Stimulated activated CD4-positive, alpha-beta T cell treated with anti-CD3 and anti-CD28 coated beads, Interleukin-15, amount 100 ng/mL, for 24 hours (primary cell): ENCODE measurements around the gene SHISA6.
"Not testable (repeated sequence)": the region's sequence is repeated elsewhere in the genome, so short reads cannot be mapped to it uniquely, and the experiment has no call there.

ENCODE experiments used
- DNase-seq: peaks from one replicate; pipeline ENCODE4 v3.0.0-alpha.2; 2020

SHISA6 gene

DNA sequence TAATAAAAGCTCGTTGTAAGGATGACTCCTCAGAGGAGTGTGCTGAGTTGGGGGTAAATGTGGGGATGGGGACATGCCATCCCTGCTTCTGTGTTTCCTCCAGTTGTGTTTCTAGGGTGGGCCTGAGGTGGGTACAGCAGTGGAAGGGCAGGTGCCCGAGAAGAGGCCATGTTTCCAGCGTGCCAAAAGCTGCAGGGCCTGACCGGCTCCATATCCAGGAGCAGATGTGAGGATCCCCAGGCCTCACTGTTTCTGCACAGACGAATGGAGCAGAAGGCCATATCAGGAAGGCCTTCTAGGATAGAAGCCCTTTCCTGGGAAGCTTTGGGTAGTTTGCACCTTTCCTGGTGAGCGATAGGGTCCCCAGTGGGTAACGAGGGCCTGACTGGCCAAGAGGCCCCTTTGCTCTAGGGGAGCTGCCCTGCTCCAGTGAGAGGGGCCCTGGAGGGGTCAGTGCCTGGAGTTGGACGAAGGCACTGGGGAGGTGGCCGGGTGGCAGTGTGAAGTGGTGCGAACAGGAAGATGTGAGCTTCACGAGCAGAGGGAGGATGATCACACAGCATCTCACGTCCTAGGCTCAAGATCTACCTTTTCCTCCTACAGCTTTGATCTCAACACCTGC is 62.9 kb downstream of the SHISA6 start:
- DNase-seq: no peak

DNA sequence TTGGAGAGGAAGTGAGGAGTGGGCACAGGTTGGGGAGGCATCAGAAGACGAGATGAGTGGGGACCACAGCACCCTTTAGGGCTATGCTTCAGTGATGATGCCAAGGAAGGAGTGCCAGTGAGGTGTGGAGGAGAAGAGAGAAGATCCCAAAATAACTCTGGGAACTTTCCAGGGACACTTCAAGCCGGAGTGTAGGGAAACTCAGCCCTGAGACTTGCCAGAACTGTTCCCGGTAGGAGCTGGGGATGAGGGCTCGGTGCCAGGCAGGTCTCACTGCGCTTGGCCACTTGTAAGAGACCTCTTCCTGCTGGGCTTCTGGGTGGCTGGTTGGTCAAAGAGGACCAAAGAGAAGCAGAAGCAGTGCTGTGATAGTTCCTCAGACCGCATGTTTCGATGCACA is 63.6 kb downstream of the SHISA6 start:
- no peak for DNase-seq

DNA sequence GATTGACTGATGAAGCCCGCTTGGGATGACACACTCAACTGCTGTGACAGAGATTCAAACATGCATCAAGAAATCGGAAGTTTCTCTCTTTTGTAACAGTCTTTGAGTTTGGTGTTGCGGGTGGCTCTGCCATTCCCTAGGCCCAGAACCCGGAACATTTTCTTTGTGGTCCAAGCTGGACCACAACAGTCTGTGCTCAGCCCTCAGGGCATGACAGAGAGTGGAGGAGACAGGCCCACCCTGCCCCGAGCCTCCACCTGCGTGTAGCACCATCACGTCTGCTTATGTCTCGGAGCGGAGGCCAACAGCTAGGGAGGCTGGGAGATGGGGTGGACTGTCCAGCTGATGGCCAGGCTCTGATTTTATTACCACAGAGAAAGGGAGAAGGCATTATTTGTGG is 64.5 kb downstream of the SHISA6 start:
- no peak for DNase-seq

DNA sequence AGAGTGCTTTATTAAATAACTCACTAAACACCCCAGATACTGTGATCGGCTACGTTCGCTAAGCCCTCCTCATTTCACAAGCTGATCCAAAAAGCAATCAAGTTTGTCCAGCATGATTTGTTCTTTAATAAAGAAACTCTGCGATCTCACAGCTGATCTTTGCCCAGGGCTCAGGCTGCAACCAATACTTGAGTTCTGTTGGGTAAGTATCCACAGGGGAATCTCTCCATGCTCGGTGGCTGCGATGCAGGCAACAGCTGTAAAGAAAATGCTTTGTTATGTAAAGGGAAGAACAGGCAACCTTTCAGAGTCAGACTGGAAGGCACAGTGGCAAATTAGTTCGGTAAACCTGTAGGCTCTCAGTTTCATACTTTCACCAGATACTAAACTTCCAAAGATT is 67.5 kb downstream of the SHISA6 start:
- DNase-seq: no peak

DNA sequence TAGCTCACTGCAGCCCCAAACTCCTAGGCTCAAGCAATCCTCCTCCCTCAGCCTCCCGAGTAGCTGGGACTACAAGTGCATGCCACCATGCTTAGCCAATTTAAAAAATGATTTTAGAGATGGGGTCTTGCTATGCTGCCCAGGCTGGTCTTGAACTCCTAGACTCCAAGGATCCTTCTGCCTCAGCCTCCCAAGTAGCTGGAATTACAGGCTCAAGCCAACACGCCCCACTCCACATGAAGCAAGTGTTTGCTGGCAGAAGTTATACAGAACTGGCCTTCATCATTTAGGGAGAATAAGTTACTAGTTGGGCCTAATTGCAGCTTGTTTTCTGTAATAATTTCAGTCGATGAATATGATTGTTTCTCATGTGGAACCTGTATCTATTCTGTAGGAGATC is 68.0 kb downstream of the SHISA6 start:
- no peak for DNase-seq

DNA sequence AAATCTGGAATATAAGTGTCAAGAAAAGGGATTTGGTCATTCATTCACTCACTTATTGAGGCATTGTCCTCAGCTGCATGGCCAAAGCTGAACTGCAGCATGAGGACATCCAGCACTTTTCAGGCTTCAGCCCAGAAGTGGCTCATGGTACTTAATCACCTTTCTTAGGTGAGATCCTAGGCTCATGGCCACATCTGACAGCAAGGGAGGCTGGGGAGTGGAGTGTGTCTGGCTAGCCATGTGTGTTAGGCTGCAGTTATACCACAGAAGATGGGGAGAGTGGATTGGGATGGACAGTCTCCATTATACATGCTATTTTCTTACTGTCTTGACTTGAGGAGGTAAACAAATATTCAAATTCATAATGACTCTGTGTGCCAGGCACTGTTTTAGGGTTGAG is 68.8 kb downstream of the SHISA6 start:
- DNase-seq: no peak

DNA sequence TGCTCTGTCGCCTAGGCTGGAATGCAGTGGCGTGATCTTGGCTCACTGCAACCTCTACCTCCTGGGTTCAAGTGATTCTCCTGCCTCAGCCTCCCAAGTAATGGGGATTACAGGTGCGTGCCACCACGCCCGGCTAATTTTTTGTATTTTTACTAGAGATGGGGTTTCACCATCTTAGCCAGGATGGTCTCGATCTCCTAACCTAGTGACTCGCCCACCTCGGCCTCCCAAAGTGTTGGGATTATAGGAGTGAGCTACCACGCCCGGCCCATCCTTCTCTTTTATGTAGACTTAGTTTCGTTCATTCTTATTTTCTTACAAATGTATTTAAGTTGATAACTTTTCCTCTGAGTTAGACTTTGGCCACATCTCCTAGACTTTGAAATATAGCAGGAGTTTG is 75.4 kb downstream of the SHISA6 start:
- DNase-seq: not testable (repeated sequence)

DNA sequence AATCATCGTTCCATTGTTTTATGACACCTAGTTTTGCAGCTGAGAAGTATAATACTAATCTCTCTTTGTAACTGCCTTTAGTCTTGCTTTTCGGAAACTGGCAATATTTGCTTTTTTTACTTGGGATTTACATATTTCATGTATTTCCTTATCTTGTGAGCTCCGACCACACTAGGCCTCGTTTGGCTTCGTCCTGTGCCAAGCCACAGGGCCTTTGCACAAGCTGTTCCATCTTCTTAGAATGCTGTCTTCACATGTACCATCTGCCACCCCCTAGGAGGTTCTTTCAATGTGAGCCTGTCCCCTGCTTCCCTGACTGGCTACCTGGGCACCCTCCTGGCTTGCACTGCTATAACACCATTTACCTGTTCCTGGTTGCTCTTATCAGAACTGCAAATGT is 77.2 kb downstream of the SHISA6 start:
- no peak for DNase-seq

DNA sequence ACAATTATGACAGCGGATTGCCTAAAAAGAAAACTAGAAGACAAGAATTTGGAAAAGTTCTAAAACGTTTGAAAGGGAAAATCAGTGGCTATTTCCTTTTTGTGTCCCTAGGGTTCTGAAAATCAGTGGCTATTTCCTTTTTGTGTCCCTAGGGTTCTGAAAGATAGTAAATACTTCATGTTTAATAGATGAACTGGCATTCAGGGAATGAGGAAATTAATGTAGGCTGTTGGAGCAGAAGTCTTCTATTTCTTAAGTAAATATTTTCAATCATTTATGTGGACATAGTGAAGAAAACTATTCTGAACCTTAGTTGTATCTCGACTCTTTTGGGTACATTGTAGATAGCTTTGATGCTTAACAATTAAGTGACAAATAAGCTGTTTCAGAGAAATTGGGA is 78.9 kb downstream of the SHISA6 start:
- no peak for DNase-seq

DNA sequence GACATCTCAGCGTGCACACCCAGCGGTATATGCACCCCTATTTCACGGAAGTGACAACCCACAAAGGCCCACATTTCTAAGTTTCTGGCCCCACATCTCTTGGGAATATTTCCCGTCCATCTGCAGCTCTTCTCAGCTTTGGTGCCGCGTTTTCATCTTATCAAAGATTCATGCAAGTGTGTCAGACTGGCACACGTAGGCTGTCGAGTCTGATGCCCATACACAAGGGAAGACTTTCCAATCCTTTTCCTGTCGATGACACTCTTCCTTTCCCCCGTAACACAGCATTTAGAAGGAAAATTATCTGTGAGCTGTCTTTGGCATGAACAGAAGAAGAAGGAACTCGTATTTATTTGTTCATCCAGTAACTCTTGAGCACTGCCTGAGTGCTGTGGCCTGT is 83.0 kb downstream of the SHISA6 start:
- DNase-seq: no peak

DNA sequence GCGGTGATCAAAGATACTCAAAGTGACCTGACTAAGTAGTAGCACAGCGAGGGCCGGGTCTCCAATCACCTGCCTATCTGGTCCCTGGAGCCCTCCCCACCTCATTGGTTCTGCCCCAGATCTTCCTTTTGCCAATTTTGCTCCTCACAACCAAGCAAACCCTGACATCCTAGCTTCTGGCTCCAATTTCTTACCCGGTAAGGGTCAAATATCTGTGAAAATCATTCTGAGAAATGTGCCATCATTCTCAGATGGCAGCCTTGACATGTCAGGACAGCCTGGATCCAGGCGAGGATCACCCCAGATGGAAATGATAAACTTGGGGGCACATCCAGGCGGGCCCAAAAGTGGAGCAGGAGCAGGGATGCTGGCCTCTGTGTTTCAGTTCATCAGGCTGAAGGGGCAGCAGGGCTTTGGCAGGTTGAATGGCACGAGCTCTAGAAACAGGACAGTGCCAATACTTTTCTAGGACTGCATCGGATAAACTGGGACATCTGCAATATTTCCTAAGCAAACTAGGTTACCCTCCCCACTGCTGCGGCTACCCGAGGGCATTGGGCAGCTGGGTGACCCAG is 83.9 kb downstream of the SHISA6 start:
- no peak for DNase-seq

DNA sequence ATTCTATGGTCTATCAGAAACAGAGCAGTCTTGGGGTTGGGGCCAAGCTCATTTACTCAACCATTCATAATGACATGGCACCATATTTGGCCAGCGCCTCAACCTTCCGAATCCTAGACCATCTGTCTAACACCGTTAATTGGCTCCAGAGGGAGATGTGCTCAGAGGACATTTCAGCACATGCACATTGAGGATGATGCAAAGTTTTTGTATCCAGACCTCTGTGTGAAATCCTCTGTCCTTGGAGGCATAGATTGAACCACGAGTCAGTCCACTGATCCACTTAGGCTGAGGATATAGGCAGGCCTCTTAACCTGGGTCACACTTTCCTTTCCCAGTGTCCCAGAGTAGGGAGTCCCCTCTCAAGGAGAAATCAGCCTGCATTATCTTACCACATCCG is 85.5 kb downstream of the SHISA6 start:
- DNase-seq: no peak

DNA sequence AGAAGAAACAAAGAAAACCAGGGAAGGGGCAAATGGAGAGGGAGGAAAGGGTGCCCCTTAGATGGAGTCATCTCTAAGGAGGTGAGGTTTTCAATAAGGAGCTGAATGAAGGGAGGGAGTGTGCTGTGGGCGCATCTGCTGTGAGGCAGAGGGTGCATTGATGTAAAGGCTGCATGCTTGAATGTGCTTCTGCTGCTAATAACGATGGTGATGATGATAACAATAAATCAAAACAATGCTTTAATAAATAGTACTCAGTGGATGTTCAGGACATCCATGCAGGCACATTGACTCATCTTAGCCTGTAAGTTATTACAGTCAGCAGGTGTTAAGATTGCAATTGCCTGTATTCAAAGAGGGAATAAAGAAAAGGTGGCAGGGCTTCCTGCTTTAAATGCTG is 87.8 kb downstream of the SHISA6 start:
- DNase-seq: no peak

DNA sequence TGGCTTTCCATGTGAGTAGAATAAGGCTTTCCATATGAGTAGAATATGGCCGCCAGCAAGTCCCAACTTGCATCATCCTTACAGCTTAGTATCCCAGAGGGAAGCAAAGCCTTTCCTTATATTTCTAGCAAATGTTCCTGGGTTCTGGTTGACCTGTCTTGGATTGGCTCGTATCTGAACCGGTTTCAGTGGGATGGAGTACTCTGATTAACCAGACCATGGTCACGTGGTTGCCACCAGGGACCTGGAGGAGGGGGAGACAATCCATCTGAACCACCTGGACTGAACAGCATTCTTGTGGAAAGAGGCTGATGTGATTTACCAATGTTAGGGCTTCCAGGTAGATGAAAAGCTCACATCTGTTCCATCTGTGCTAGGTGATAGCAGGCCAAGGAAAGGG is 89.0 kb downstream of the SHISA6 start:
- DNase-seq: no peak

DNA sequence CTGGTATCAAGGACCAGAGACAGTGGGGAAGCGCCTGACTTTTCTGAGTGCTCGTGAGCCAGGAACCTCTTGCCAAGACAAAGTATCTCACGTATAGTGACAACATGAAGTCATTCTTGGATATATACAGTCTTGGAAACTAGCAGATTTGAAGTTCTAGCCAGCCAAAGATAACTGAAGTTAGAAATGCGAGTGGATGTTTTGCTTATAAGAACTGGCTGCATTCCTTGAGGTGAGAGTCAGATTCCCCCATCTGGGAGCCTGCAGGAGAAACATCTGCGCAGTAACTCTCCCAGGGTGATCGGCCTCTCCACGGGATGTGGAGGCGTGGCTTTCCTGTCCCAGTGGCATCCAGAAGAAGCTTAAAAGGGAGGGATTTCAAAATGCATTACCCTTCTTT is 89.8 kb downstream of the SHISA6 start:
- DNase-seq: no peak

DNA sequence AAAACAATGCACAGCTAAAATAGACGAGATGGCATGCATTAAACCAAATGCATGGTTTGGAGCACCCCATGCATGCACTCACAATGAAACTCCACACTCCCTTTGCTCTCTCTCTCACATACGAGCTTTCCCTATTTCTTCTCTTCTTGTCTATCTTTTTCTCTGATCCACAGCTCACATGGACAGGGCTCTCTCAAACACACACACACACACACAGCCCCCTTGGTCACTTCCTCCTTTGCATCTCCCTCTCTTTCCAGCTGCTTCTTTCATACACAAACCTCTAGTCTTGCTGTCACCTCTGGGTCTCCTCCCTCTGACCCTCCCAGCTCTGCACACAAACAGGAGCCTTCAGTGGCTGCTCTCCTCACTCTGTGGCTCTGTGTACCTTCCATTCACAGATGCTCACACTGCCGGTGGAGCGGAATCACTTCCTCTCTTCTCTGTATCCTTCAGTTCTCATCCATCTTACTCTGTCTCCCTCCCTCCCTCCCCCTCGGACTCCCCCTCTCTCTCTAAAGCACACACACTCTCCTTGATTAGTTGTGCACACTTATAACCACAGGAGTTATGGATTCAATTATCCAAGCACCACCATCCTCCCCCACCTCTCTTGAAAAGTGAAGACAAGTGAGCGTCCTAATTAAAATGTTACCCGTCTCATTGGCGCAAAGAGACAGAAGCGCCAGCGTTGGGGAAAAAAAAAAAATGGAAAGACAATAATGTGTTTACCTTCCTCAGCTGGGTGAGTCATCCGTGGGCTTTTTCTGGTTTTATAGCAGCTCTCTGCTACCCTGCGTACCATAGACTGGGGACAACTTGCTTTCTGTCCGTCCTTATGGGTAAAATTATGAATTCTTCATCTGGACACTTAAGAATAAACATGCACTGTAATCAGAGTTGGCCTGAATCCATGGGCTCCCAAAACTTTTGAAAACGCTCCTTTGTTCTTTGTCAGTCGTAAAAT is 90.8 kb downstream of the SHISA6 start:
- no peak for DNase-seq

DNA sequence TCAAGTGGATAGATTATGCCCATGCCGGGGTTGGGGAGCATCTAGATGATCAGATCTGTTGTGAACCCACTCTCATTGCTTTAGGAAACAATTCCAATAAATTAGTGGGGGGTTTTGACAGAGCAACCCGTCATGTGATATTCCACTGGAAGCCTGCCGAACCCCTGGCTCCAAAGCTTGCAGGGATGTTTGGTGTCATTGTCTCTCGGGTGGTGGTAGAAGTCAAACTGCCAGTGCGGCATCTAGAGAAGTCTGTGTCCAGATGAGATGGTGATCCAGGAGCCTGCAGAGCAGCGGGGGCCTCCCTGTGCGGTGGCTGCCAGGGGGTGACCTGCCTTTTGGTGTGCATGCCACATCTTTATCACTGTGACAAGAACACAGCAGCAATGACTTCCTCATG is 91.7 kb downstream of the SHISA6 start:
- no peak for DNase-seq

DNA sequence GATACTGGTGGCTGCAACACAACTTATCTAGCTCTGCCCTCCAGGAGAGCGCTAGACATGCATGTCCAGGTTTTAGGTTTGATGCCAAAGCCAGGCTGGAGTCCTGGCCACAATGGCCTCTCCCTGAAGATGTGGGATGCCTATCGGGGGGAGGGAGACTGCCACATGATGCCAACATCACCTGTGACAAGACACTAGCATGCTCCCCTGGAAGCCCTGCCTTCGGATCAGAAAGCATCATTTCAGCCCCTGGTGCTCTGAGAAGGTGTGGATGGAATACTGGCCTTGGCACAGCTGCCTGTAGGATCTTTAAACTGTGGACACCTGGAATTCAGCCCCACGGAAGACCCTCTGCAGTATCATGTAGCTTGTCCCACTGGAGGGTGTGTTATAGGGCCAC is 93.5 kb downstream of the SHISA6 start:
- DNase-seq: no peak

DNA sequence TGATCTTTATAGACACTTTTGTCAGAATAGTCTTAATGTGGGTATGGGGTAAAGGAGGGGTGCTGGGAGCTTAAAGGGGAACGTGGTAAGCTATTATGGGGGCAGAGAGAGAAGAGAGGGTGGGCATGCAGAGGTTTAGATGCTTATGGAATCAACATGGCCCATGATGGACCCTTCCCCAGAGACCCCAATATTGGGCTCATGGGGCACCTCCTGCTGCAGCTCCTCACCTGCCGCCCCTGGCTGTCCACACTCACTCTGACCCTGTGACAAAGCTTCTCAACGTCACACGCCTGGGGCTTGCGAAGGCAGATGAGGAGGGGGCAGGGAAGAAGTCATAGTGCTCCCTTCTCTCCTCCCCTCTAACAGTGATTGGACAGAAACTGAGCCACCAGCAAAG is 95.3 kb downstream of the SHISA6 start:
- DNase-seq: no peak

DNA sequence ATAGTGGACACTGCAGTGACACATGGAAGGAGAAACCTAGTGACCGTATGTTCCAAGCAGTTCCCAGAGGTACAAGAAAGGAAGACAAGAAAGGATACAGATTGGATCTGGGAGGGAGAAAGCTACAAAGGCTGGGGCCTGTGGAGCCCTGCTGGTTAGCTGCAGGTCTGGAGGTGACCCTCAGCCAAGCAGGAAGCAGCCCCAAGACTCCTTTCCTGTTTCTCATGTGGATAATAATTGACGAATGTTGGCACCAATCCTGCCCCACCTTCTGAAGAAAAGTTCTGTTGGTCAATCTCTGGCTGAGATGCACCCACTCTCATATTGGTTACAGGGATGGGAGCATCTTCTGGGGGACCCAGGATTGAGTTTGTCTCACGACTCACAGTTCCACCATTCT is 99.8 kb downstream of the SHISA6 start:
- no peak for DNase-seq

DNA sequence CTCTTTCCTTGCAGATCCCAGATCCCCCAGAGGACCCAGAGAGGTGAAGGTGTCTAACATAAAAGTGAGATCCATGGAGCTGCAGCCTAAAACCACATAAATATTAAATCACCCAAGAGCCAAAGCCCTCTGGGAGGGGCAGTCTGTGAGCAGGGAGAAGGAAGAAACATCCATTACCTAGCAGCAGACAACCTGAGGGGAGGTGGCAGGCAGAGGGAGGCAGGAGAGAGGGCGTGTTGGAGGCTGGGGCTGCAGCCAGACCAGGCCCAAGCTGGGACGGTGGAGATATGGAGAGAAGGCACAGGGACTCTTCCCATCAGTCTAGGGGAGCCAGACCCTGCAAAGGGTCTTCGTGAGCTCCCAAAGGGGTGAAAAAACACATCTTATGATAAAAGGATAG is 101.1 kb downstream of the SHISA6 start:
- no peak for DNase-seq

DNA sequence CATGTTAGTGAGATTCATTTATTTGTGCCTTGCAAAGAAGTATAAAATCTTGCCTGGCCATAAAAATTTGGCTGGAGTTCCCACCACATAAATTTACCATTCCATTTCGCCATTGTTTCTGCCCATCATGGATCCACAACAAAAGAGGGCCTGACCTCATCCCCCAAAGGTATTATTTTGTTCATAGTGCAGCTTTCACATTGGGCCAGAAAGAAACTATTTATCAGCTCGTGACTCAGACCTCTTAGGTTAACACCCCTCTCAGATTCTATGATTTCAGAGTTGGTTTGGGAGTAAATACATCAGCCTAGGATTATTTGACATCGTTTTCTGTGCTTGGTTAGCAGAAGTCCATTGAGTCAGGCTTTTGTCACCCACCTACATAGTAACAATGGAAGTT is 108.1 kb downstream of the SHISA6 start:
- DNase-seq: no peak

DNA sequence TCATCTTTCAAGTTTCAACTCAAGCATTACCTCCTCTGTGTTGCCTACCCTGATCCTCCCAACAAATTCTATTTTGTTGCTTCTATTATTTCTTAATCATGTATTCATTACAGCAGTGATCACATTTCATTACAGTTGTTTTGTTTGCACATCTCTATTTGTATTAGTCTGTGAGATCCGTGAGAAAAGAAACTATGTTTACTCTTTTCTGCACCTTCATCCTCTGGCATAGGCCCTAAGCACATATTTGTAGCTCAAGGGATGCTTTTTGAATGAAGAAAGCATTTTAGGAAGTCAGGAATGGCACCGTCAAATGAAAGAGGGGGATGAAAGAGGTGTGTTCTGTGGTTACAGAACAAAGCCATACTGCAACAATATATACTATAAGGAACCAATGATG is 110.5 kb downstream of the SHISA6 start:
- no peak for DNase-seq

DNA sequence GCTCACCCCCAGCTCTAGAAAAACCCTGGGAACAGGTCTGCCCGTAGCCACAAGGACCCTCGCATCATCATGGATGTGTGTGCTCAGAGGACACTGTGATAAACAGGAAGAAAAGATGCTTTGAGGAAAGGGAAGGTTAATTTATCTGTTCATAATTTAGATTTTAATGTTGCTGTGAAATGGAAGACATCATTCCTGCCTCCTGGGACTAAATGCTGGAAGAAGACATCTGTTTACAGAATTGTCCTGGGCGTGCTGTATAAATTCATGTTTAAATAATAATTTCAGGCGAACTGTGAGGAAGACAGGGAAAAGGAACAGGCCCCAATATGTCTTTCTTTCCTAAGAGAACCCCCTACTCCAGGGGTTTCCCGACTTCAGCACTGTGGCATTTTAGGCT is 112.6 kb downstream of the SHISA6 start:
- no peak for DNase-seq
